Measurements from ENCODE around the gene SLC7A1. TPM values are rescaled to one million over a fixed set of nuclear protein-coding genes. Genes with fewer than 3 reads are reported as not detected.

SLC7A1 gene
- polyA plus RNA-seq, 3 donors = 0.89 to 2.2 (median 0.92) TPM

GRCh38 chr13:29524176-29524575 lies 71.3 kb downstream of the SLC7A1 start:
- Histone ChIP-seq H3K9ac (ENCODE audit: insufficient read depth, low read length, poor library complexity, severe bottlenecking) (no peak overlapping the region), H3K4me2 (replicated peaks; ENCODE audit: extremely low read depth, low read length, poor library complexity, severe bottlenecking) (no peak overlapping the region), H2AFZ (ENCODE audit: insufficient read depth, low read depth, low read length, poor library complexity, severe bottlenecking) (no peak overlapping the region), H3K4me3 (replicated peaks in 1 of 3; ENCODE audit: low read depth in 2 of 3, low read length in 3 of 3) (no peak overlapping the region), H3K36me3 (replicated peaks in 1 of 2; ENCODE audit: control insufficient read depth in 1 of 2, insufficient read depth in 2 of 2, low read length in 2 of 2) (peaks cover 63 to 82% of the 10 kb centered on the region in 2 donors), H3K4me1 (ENCODE audit: control insufficient read depth in 1 of 2, insufficient read depth in 2 of 2, low read length in 2 of 2) (no peaks in the 10 kb centered on the region), H3K27me3 (ENCODE audit: control insufficient read depth in 2 of 2, insufficient read depth in 2 of 2, low read length in 2 of 2) (no peaks in the 10 kb centered on the region), H4K20me1 (ENCODE audit: insufficient read depth, low read length) (no peaks in the 10 kb centered on the region), H3K79me2 (ENCODE audit: insufficient read depth, low read length) (no peaks in the 10 kb centered on the region), H3K9me3 (replicated peaks in 1 of 2; ENCODE audit: control insufficient read depth in 1 of 2, insufficient read depth in 1 of 2, low read length in 2 of 2) (no peaks in the 10 kb centered on the region), H3K27ac (ENCODE audit: low read depth in 1 of 2, low read length in 2 of 2) (no peak overlapping the region)
- 97% methylated on average over 11 of the region's 17 CpGs for WGBS (ENCODE audit: insufficient coverage)
- intact Hi-C loops (cut with micrococcal nuclease) = no loop called here
- Mint-ChIP-seq H3K4me1 (no peaks in the 10 kb centered on the region), H3K27ac (peak overlapping the region in 1 of 7 donors; percentile 11), H3K9me3 (no peaks in the 10 kb centered on the region), H3K27me3 (ENCODE audit: low read depth in 3 of 3) (peaks cover 0 to 2% (median 0%) of the 10 kb centered on the region in 3 donors), H3K4me3 (no peak overlapping the region), H3K36me3 (peaks cover 72 to 75% of the 10 kb centered on the region in 2 donors)
- TF ChIP-seq, protein P1, sequence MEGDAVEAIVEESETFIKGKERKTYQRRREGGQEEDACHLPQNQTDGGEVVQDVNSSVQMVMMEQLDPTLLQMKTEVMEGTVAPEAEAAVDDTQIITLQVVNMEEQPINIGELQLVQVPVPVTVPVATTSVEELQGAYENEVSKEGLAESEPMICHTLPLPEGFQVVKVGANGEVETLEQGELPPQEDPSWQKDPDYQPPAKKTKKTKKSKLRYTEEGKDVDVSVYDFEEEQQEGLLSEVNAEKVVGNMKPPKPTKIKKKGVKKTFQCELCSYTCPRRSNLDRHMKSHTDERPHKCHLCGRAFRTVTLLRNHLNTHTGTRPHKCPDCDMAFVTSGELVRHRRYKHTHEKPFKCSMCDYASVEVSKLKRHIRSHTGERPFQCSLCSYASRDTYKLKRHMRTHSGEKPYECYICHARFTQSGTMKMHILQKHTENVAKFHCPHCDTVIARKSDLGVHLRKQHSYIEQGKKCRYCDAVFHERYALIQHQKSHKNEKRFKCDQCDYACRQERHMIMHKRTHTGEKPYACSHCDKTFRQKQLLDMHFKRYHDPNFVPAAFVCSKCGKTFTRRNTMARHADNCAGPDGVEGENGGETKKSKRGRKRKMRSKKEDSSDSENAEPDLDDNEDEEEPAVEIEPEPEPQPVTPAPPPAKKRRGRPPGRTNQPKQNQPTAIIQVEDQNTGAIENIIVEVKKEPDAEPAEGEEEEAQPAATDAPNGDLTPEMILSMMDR (IDR thresholded peaks at IDR 0.05) = no peak
- no peak for DNase-seq

- Mint-ChIP-seq H3K27ac (peak overlapping the region in 2 of 7 donors; percentile 21 to 36), H3K36me3 (peaks cover 71 to 72% of the 10 kb centered on the region in 2 donors), H3K27me3 (ENCODE audit: low read depth in 3 of 3) (peaks cover 0 to 2% (median 0%) of the 10 kb centered on the region in 3 donors), H3K4me3 (no peak overlapping the region), H3K4me1 (no peaks in the 10 kb centered on the region), H3K9me3 (no peaks in the 10 kb centered on the region)
- H3K4me2 ChIP-seq (replicated peaks; ENCODE audit: extremely low read depth, low read length, poor library complexity, severe bottlenecking) = no peak overlapping the region
- no peaks in the 10 kb centered on the region for H3K79me2 ChIP-seq (ENCODE audit: insufficient read depth, low read length)
- H3K9ac ChIP-seq (ENCODE audit: insufficient read depth, low read length, poor library complexity, severe bottlenecking) = no peak overlapping the region
- H3K27me3 ChIP-seq (ENCODE audit: control insufficient read depth in 2 of 2, insufficient read depth in 2 of 2, low read length in 2 of 2) = no peaks in the 10 kb centered on the region
- no peak overlapping the region for H2AFZ ChIP-seq (ENCODE audit: insufficient read depth, low read depth, low read length, poor library complexity, severe bottlenecking)
- H3K4me1 ChIP-seq (ENCODE audit: control insufficient read depth in 1 of 2, insufficient read depth in 2 of 2, low read length in 2 of 2) = no peaks in the 10 kb centered on the region
- no peaks in the 10 kb centered on the region for H3K9me3 ChIP-seq (replicated peaks in 1 of 2; ENCODE audit: control insufficient read depth in 1 of 2, insufficient read depth in 1 of 2, low read length in 2 of 2)
- no peak for DNase-seq
- no peak overlapping the region for H3K4me3 ChIP-seq (replicated peaks in 1 of 3; ENCODE audit: low read depth in 2 of 3, low read length in 3 of 3)
- TF ChIP-seq, protein P1 (IDR thresholded peaks at IDR 0.05) = no peak
- H3K27ac ChIP-seq (ENCODE audit: low read depth in 1 of 2, low read length in 2 of 2) = no peak overlapping the region
- no peaks in the 10 kb centered on the region for H4K20me1 ChIP-seq (ENCODE audit: insufficient read depth, low read length)
- H3K36me3 ChIP-seq (replicated peaks in 1 of 2; ENCODE audit: control insufficient read depth in 1 of 2, insufficient read depth in 2 of 2, low read length in 2 of 2) = peaks cover 63 to 82% of the 10 kb centered on the region in 2 donors
- 93% methylated on average over 18 of the region's 23 CpGs for WGBS (ENCODE audit: insufficient coverage)
- intact Hi-C loops (cut with micrococcal nuclease) = no loop called here
These were observed 72.1 kb downstream of the SLC7A1 start for GRCh38 chr13:29523199-29523961.

Measured in CD14-positive monocyte (primary cell).